ENCODE measurements around the gene CTDP1.

The CTDP1 gene

GRCh38 chr18:79763407-79763806, 83.8 kb downstream of the CTDP1 start:
- DNase-seq (ENCODE audit: low read depth), result no peak

- no peak for DNase-seq (ENCODE audit: low read depth)
Measured at GRCh38 chr18:79764131-79764530, 84.5 kb downstream of the CTDP1 start.

GRCh38 chr18:79765491-79766245, 86.1 kb downstream of the CTDP1 start:
- no peak for DNase-seq (ENCODE audit: low read depth)

- DNase-seq (ENCODE audit: low read depth), result no peak
Measured at GRCh38 chr18:79766308-79766707, 86.7 kb downstream of the CTDP1 start.

GRCh38 chr18:79768745-79769144, 89.1 kb downstream of the CTDP1 start:
- no peak for DNase-seq (ENCODE audit: low read depth)

- no peak for DNase-seq (ENCODE audit: low read depth)
Measured at GRCh38 chr18:79769698-79770500, 90.3 kb downstream of the CTDP1 start.

- no peak for DNase-seq (ENCODE audit: low read depth)
Measured at GRCh38 chr18:79770501-79770815, 90.9 kb downstream of the CTDP1 start.

- no peak for DNase-seq (ENCODE audit: low read depth)
Measured at GRCh38 chr18:79770826-79771225, 91.2 kb downstream of the CTDP1 start.

GRCh38 chr18:79771446-79772107, 92.0 kb downstream of the CTDP1 start:
- DNase-seq (ENCODE audit: low read depth), result no peak

- no peak for DNase-seq (ENCODE audit: low read depth)
Measured at GRCh38 chr18:79772108-79772864, 92.7 kb downstream of the CTDP1 start.

- no peak for DNase-seq (ENCODE audit: low read depth)
Measured at GRCh38 chr18:79772865-79773696, 93.5 kb downstream of the CTDP1 start.

GRCh38 chr18:79774111-79774510, 94.5 kb downstream of the CTDP1 start:
- DNase-seq (ENCODE audit: low read depth), result no peak

- no peak for DNase-seq (ENCODE audit: low read depth)
Measured at GRCh38 chr18:79775441-79776221, 96.0 kb downstream of the CTDP1 start.

- no peak for DNase-seq (ENCODE audit: low read depth)
Measured at GRCh38 chr18:79776674-79777073, 97.1 kb downstream of the CTDP1 start.

GRCh38 chr18:79778291-79778791, 98.7 kb downstream of the CTDP1 start:
- DNase-seq (ENCODE audit: low read depth), result no peak

- no peak for DNase-seq (ENCODE audit: low read depth)
Measured at GRCh38 chr18:79779021-79779699, 99.6 kb downstream of the CTDP1 start.

- no peak for DNase-seq (ENCODE audit: low read depth)
Measured at GRCh38 chr18:79779700-79780190, 100.1 kb downstream of the CTDP1 start.

- DNase-seq (ENCODE audit: low read depth), result no peak
Measured at GRCh38 chr18:79780547-79780946, 100.9 kb downstream of the CTDP1 start.

- DNase-seq (ENCODE audit: low read depth), result no peak
Measured at GRCh38 chr18:79781331-79781941, 101.8 kb downstream of the CTDP1 start.
